Activated naive CD8-positive, alpha-beta T cell treated with anti-CD3 and anti-CD28 coated beads for 36 hours (primary cell): ENCODE measurements around the gene ZNF358. TPM values are rescaled to one million over a fixed set of nuclear protein-coding genes. Genes with fewer than 3 reads are reported as not detected.

Experiments used
- total RNA-seq, 2 experiments: library from RNA; stranded (reverse); gene quantifications; one replicate each; pipeline ENCODE4 v1.2.3, GENCODE V29; 2021

Gene ZNF358
- total RNA-seq, 2 experiments from 2014 or later = 6.5 to 7.3 TPM

Other genes starting within 250 kb of the ZNF358 start
- gene INSR, start 221.7 kb upstream of the ZNF358 start, total RNA-seq = 1 to 10 TPM; 1.2 to 1.4 TPM
- 10 to 100 TPM; 26.3 to 30.8 TPM for gene ARHGEF18, start 167.2 kb upstream of the ZNF358 start, total RNA-seq
- 1 to 10 TPM in 1 of 2 experiments, under 1 TPM in 1; 0.82 to 1.5 TPM for gene PEX11G, start 27.1 kb upstream of the ZNF358 start, total RNA-seq
- gene MCOLN1, start 6.5 kb downstream of the ZNF358 start, total RNA-seq = 10 to 100 TPM; 12.3 to 12.4 TPM
- gene PNPLA6, start 19.6 kb downstream of the ZNF358 start, total RNA-seq = 10 to 100 TPM; 67.8 to 68.5 TPM
- under 1 TPM; 0.50 to 0.52 TPM for gene CAMSAP3, start 79.8 kb downstream of the ZNF358 start, total RNA-seq
- gene XAB2, start 113.4 kb downstream of the ZNF358 start, total RNA-seq = 10 to 100 TPM; 44.0 to 45.8 TPM
- gene PET100, start 113.7 kb downstream of the ZNF358 start, total RNA-seq = 10 to 100 TPM; 83.7 to 86.0 TPM
- 1 to 10 TPM in 1 of 2 experiments, under 1 TPM in 1; 0.99 to 1.4 TPM for gene PCP2, start 117.6 kb downstream of the ZNF358 start, total RNA-seq
- 10 to 100 TPM; 73.3 to 73.5 TPM for gene STXBP2, start 121.0 kb downstream of the ZNF358 start, total RNA-seq
- not detected for gene RETN, start 152.9 kb downstream of the ZNF358 start, total RNA-seq
- gene MCEMP1, start 161.0 kb downstream of the ZNF358 start, total RNA-seq = not detected
- 10 to 100 TPM; 83.3 to 83.8 TPM for gene TRAPPC5, start 164.7 kb downstream of the ZNF358 start, total RNA-seq
- 1 to 10 TPM; 1.5 to 1.7 TPM for gene FCER2, start 186.0 kb downstream of the ZNF358 start, total RNA-seq
- gene CLEC4G, start 216.0 kb downstream of the ZNF358 start, total RNA-seq = not detected
- not detected for gene CD209, start 231.4 kb downstream of the ZNF358 start, total RNA-seq
- not detected for gene CLEC4M, start 247.1 kb downstream of the ZNF358 start, total RNA-seq